Nephron (organoid): ENCODE data around the gene BABAM2.

Experiments used
- H3K27ac Mint-ChIP-seq, 3 experiments: 2 replicates each; pipeline ENCODE4 v1.8.0; 2020; ENCODE audit warnings: mixed read lengths in 3 of 3, mild to moderate bottlenecking in 2 of 3, moderate library complexity in 1 of 3
- H3K27me3 Mint-ChIP-seq: 2 replicates; pipeline ENCODE4 v1.8.0; 2021; ENCODE audit warnings: low read depth, mild to moderate bottlenecking, moderate library complexity, mixed read lengths
- H3K36me3 Mint-ChIP-seq: 2 replicates; pipeline ENCODE4 v1.8.0; 2020; ENCODE audit warnings: low read depth, mixed read lengths
- H3K4me1 Mint-ChIP-seq: 2 replicates; pipeline ENCODE4 v1.8.0; 2020; ENCODE audit warnings: mixed read lengths
- H3K4me3 Mint-ChIP-seq, 3 experiments: 2 replicates each; pipeline ENCODE4 v1.8.0; 2020; ENCODE audit warnings: mild to moderate bottlenecking in 3 of 3, mixed read lengths in 3 of 3, moderate library complexity in 2 of 3
- H3K9me3 Mint-ChIP-seq: 2 replicates; pipeline ENCODE4 v1.8.0; 2020; ENCODE audit warnings: mixed read lengths
- TF ChIP-seq, protein P1 (sequence below), 3 experiments: fragments of 200-600 bp; sonication (generic); IDR thresholded peaks; one replicate each; pipeline ENCODE4 v1.5.0; 2021; ENCODE audit warnings: antibody characterized with exemption in 3 of 3; ENCODE audit not compliant: unreplicated experiment in 3 of 3

Gene BABAM2

DNA sequence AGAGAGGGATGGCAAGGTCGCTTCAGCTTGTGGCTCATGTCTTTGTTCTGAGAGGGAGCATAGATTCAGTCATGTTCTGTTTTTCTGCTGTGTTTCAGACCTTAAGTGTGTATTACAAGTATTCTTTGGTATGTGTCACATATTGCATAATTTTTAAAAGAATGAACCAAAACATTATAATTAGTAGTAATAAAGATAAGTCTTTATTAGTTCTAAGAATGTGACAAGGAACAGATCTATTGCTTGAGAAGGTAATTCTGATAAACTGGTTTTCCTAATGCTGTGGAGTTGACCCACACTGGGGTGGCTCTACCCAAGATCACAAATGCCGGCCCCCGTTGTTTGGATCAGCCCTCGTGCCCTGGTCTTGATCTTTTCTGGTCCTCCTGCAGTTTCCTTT is 377.9 kb downstream of the BABAM2 start:
- Mint-ChIP-seq H3K4me3 (no peak overlapping the region), H3K36me3 (peaks cover 4% of the 10 kb centered on the region), H3K27me3 (no peaks in the 10 kb centered on the region), H3K27ac (peak overlapping the region in 1 of 3 experiments; percentile 19), H3K4me1 (peaks cover 22% of the 10 kb centered on the region), H3K9me3 (no peaks in the 10 kb centered on the region)
- TF ChIP-seq, protein P1, sequence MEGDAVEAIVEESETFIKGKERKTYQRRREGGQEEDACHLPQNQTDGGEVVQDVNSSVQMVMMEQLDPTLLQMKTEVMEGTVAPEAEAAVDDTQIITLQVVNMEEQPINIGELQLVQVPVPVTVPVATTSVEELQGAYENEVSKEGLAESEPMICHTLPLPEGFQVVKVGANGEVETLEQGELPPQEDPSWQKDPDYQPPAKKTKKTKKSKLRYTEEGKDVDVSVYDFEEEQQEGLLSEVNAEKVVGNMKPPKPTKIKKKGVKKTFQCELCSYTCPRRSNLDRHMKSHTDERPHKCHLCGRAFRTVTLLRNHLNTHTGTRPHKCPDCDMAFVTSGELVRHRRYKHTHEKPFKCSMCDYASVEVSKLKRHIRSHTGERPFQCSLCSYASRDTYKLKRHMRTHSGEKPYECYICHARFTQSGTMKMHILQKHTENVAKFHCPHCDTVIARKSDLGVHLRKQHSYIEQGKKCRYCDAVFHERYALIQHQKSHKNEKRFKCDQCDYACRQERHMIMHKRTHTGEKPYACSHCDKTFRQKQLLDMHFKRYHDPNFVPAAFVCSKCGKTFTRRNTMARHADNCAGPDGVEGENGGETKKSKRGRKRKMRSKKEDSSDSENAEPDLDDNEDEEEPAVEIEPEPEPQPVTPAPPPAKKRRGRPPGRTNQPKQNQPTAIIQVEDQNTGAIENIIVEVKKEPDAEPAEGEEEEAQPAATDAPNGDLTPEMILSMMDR (IDR thresholded peaks at IDR 0.05; ENCODE audit: unreplicated experiment in 3 of 3): no peak

DNA sequence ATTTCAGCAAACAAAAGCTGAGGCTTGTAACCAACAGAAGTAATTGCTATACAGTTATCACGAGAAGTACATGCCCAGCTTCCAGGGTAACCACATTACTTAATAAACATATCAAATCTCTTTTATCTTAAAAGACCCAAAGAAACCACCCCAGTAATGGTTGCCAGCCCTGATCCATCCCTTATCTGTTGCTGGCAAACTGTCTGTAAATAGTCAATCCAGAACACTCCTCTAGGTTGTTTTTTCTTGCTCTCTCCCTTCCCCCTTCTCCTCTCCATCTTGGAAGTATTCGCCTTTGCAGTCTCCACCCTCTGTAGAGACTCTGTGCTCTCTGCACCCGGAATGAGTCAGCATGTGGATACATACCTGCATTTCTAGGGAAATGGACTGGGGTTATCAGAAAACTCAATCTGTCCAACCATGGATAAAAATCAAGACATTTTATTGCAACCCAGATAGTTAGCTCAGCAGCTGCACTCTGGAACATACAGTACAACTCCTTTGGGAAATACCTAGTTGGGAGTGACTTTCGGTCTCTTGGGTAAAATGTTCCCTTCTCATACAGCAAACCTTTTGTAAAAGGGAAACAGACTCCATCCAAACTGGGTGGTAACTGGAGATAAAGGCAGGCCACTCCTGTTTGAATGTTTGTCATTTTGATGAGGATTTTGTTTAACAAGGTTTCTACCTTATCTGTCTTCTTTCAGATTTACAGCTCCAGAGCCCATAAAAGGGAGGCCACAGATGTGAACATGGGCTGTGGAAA is 378.7 kb downstream of the BABAM2 start:
- H3K27ac Mint-ChIP-seq: peak overlapping the region in 2 of 3 experiments; percentile 19 to 55
- no peaks in the 10 kb centered on the region for H3K27me3 Mint-ChIP-seq
- H3K4me3 Mint-ChIP-seq: no peak overlapping the region
- TF ChIP-seq, protein P1 (IDR thresholded peaks at IDR 0.05; ENCODE audit: unreplicated experiment in 3 of 3): no peak
- peaks cover 26% of the 10 kb centered on the region for H3K4me1 Mint-ChIP-seq
- H3K9me3 Mint-ChIP-seq: no peaks in the 10 kb centered on the region
- no peaks in the 10 kb centered on the region for H3K36me3 Mint-ChIP-seq

DNA sequence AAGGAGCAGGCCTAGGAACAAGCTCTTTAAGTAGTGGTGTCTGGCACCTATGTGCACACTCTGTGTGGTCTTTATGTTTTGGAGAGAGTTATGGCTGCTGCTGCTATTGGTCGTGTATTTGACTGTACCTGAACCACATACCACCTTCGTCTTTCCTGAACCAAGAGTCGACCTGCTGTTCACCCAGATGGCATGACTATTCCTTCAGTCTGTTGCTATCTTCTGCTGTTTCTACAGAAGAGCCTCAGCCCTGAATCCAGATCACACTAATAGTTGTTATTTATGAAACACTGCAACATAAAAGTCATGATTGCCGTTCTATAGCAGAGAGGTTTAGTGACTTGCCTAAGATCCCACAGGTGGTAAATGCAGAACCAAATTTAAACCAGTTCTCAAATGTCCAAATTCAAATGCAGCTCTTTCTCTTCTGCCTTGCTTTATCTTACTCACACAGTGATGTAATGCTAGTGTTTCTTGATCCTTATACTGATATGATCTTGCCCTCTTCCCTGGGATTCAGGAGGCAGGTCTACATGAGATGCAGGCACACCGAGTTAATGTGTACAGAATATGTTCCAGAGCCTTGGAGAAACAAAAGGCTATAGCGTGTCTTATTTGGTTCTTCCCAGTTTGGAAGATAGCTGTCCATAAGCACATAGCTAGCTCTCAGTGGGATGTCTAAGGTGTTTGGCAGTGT is 380.1 kb downstream of the BABAM2 start:
- no peaks in the 10 kb centered on the region for H3K27me3 Mint-ChIP-seq

DNA sequence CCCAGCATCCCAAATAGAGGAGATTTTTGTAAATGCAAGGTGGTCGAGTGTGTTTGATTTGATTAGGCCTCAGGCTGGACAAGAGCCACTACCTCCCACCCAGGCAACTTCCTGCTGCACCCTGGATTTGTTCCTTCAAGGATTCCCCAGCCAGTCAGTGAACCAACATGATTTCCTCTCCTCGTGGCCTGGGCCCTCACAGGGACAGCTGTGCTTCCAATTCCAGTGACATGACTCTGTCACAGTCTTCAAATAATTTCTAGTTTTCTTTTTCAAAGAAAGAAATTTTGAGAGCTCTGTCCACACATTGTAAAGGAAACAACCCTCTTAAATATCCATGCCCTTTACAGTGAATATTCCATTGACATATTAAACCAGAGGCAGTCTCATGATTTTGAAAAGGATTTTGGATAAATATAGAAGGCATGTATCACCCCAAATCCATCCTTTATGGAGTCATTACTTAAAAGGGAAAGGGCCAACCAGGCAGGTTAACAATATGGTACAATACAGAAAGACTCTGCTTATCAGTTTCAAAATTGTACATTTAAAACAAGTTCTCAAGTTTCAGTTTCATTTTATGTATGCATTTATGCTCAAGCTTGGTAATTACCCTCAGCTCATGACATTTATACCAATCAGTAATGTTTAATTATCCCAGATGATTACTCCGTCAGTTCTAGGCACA is 380.8 kb downstream of the BABAM2 start:
- Mint-ChIP-seq H3K36me3 (no peaks in the 10 kb centered on the region), H3K4me3 (no peak overlapping the region), H3K9me3 (no peaks in the 10 kb centered on the region), H3K27ac (peak overlapping the region in 2 of 3 experiments; percentile 49 to 70), H3K4me1 (peaks cover 29% of the 10 kb centered on the region), H3K27me3 (no peaks in the 10 kb centered on the region)
- TF ChIP-seq, protein P1 (IDR thresholded peaks at IDR 0.05; ENCODE audit: unreplicated experiment in 3 of 3): no peak

More for the DNA sequence above, 380.1 kb downstream of the BABAM2 start:
- Mint-ChIP-seq H3K4me3 (no peak overlapping the region), H3K4me1 (peaks cover 27% of the 10 kb centered on the region), H3K27ac (peak overlapping the region in 2 of 3 experiments; percentile 22 to 70), H3K9me3 (no peaks in the 10 kb centered on the region), H3K36me3 (no peaks in the 10 kb centered on the region)
- TF ChIP-seq, protein P1 (IDR thresholded peaks at IDR 0.05; ENCODE audit: unreplicated experiment in 3 of 3): no peak

- Mint-ChIP-seq H3K4me1 (peaks cover 32% of the 10 kb centered on the region), H3K4me3 (no peak overlapping the region), H3K27ac (peak overlapping the region in 2 of 3 experiments; percentile 49 to 70), H3K36me3 (no peaks in the 10 kb centered on the region), H3K27me3 (no peaks in the 10 kb centered on the region), H3K9me3 (no peaks in the 10 kb centered on the region)
- TF ChIP-seq, protein P1 (IDR thresholded peaks at IDR 0.05; ENCODE audit: unreplicated experiment in 3 of 3): no peak
Observed at GRCh38 chr2:28271919-28272250, 381.4 kb downstream of the BABAM2 start.
